Pulmonary artery endothelial cell (primary cell): Measurements from ENCODE around the gene DENND1A. TPM values are rescaled to one million over a fixed set of nuclear protein-coding genes. Genes with fewer than 3 reads are reported as not detected.
"Not testable (repeated sequence)": the region's sequence is repeated elsewhere in the genome, so short reads cannot be mapped to it uniquely, and the experiment has no call there.

ENCODE experiments used
- DNase-seq: peaks from one replicate; pipeline ENCODE4 v3.0.0-alpha.2; 2011; ENCODE audit warnings: low read depth, low spot score
- total RNA-seq: library from RNA; depleted of rRNA; stranded (reverse); fragments of >200 nt; gene quantifications from 2 replicates; pipeline ENCODE4 v1.2.3, GENCODE V29; 2014

The DENND1A gene
- total RNA-seq, 1 donor from 2014 or later = 11.7 TPM

GRCh38 chr9:123401879-123402513, 527.9 kb downstream of the DENND1A start:
- DNase-seq = peak; percentile 10

GRCh38 chr9:123400926-123401503, 528.9 kb downstream of the DENND1A start:
- no peak for DNase-seq

GRCh38 chr9:123399803-123400378, 530.0 kb downstream of the DENND1A start:
- no peak for DNase-seq

- not testable (repeated sequence) for DNase-seq
Observed at GRCh38 chr9:123398938-123399337, 531.0 kb downstream of the DENND1A start.

GRCh38 chr9:123397975-123398374, 532.0 kb downstream of the DENND1A start:
- DNase-seq = no peak

- DNase-seq = no peak
Observed at GRCh38 chr9:123395689-123396511, 534.0 kb downstream of the DENND1A start.

- no peak for DNase-seq
Observed at GRCh38 chr9:123395276-123395688, 534.6 kb downstream of the DENND1A start.

- DNase-seq = no peak
Observed at GRCh38 chr9:123394291-123395235, 535.4 kb downstream of the DENND1A start.

GRCh38 chr9:123392802-123393201, 537.1 kb downstream of the DENND1A start:
- DNase-seq = no peak

GRCh38 chr9:123391946-123392345, 538.0 kb downstream of the DENND1A start:
- no peak for DNase-seq

- no peak for DNase-seq
Observed at GRCh38 chr9:123391233-123391632, 538.7 kb downstream of the DENND1A start.

GRCh38 chr9:123390337-123391135, 539.4 kb downstream of the DENND1A start:
- no peak for DNase-seq

GRCh38 chr9:123389698-123390097, 540.2 kb downstream of the DENND1A start:
- DNase-seq = no peak

GRCh38 chr9:123389070-123389469, 540.9 kb downstream of the DENND1A start:
- no peak for DNase-seq

GRCh38 chr9:123387686-123388085, 542.2 kb downstream of the DENND1A start:
- DNase-seq = no peak

- DNase-seq = no peak
Observed at GRCh38 chr9:123383512-123384170, 546.3 kb downstream of the DENND1A start.

GRCh38 chr9:123382653-123383511, 547.0 kb downstream of the DENND1A start:
- DNase-seq = no peak

- DNase-seq = no peak
Observed at GRCh38 chr9:123380852-123381705, 548.8 kb downstream of the DENND1A start.
